Measurements from ENCODE around the gene CLCA2.

- TF ChIP-seq CTCF (conservative IDR thresholded peaks at IDR 0.05) (no peak), EZH2 (IDR thresholded peaks at IDR 0.05; ENCODE audit: low read depth) (no peak)
Measured at GRCh38 chr1:86378813-86379212, 45.2 kb upstream of the CLCA2 start.

Data from PC-9 (cell line).